ENCODE results near the gene NKTR.

Gene NKTR

GRCh38 chr3:42651248-42652091, 51.0 kb downstream of the NKTR start:
- H3K27me3 ChIP-seq (ENCODE audit: insufficient read depth, insufficient read length) = no peaks in the 10 kb centered on the region
- TF ChIP-seq YY1 (IDR thresholded peaks at IDR 0.05; ENCODE audit: insufficient read depth, insufficient read length) = no peak
- no peak for TF ChIP-seq ZNF274 (IDR thresholded peaks at IDR 0.05; ENCODE audit: low read depth, low read length)
- H3K9ac ChIP-seq (ENCODE audit: insufficient read length, low read depth) = no peak overlapping the region
- no peak overlapping the region for H3K4me3 ChIP-seq (ENCODE audit: insufficient read length, low read depth)
- DNase-seq (ENCODE audit: low read depth, low spot score) = no peak
- H3K4me1 ChIP-seq (ENCODE audit: insufficient read depth, insufficient read length) = peaks cover 38% of the 10 kb centered on the region
- H3K36me3 ChIP-seq (ENCODE audit: insufficient read depth, insufficient read length, low read length) = peaks cover 37% of the 10 kb centered on the region
- H3K9me3 ChIP-seq (ENCODE audit: insufficient read depth, low read length) = no peaks in the 10 kb centered on the region

- H3K36me3 ChIP-seq (ENCODE audit: insufficient read depth, insufficient read length, low read length) = peaks cover 36% of the 10 kb centered on the region
- no peak for DNase-seq (ENCODE audit: low read depth, low spot score)
- no peak for TF ChIP-seq ZNF274 (IDR thresholded peaks at IDR 0.05; ENCODE audit: low read depth, low read length)
- TF ChIP-seq YY1 (IDR thresholded peaks at IDR 0.05; ENCODE audit: insufficient read depth, insufficient read length) = no peak
- no peak for TF ChIP-seq SUZ12 (IDR thresholded peaks at IDR 0.05; ENCODE audit: extremely low read depth, insufficient read depth, insufficient read length)
- H3K4me3 ChIP-seq (ENCODE audit: insufficient read length, low read depth) = no peak overlapping the region
- peak overlapping the region; percentile 91 for H3K9ac ChIP-seq (ENCODE audit: insufficient read length, low read depth)
- H3K27me3 ChIP-seq (ENCODE audit: insufficient read depth, insufficient read length) = no peaks in the 10 kb centered on the region
- no peaks in the 10 kb centered on the region for H3K9me3 ChIP-seq (ENCODE audit: insufficient read depth, low read length)
- H3K4me1 ChIP-seq (ENCODE audit: insufficient read depth, insufficient read length) = peaks cover 35% of the 10 kb centered on the region
Measured at GRCh38 chr3:42652251-42652610, 51.7 kb downstream of the NKTR start.

DNA sequence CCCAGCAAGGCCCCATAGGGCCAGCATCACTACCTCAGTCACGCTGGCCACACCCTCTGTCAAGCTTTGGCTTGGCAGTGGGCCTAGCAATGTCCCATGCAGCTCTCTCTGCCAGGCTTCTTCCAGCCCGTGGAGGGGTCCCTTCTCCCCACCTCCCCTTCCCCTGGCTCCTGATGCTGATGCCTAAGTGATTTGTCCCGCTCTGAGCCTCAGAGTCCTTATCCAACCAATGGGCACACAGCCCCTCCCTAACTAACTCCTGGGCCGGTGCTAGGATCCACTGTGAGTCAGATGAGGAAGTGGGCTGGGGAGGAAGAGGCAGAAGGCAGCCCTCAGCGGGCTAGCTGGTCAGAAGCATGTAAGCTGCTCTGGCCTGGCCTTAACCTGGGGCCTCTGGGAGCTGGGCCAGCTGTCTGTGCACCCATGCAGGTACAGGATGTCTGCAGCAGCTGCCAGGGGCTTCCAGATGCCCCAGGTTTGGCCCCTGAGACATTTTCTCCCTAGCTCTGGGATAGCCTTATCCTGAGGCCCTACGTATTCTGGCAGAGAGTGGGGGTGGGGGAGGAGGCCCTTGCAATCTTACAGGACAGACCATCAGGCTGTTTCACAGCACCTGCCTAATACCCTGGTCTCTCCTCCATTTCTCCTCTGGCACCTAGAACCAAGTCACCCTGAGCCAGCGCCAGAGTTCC, 52.3 kb downstream of the NKTR start:
- peaks cover 37% of the 10 kb centered on the region for H3K36me3 ChIP-seq (ENCODE audit: insufficient read depth, insufficient read length, low read length)
- no peak for TF ChIP-seq ZNF274 (IDR thresholded peaks at IDR 0.05; ENCODE audit: low read depth, low read length)
- TF ChIP-seq SUZ12 (IDR thresholded peaks at IDR 0.05; ENCODE audit: extremely low read depth, insufficient read depth, insufficient read length) = no peak
- no peak for TF ChIP-seq YY1 (IDR thresholded peaks at IDR 0.05; ENCODE audit: insufficient read depth, insufficient read length)
- peaks cover 35% of the 10 kb centered on the region for H3K4me1 ChIP-seq (ENCODE audit: insufficient read depth, insufficient read length)
- peak overlapping the region; percentile 91 for H3K9ac ChIP-seq (ENCODE audit: insufficient read length, low read depth)
- H3K27me3 ChIP-seq (ENCODE audit: insufficient read depth, insufficient read length) = no peaks in the 10 kb centered on the region
- no peaks in the 10 kb centered on the region for H3K9me3 ChIP-seq (ENCODE audit: insufficient read depth, low read length)
- peak overlapping the region; percentile 69 for H3K4me3 ChIP-seq (ENCODE audit: insufficient read length, low read depth)
- DNase-seq (ENCODE audit: low read depth, low spot score) = no peak

DNA sequence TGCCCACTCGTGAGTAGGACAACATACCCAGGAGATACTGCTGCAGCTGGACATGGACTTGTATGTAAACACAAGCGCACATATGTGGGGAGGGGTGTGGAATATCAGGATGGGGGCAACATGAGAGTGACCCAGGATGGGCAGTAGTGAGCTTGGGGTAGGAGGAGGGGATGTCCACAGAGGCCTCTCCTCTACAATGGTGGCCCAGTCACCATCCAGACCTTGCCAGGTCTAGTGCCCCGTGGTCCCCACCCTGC, 52.7 kb downstream of the NKTR start:
- H3K27me3 ChIP-seq (ENCODE audit: insufficient read depth, insufficient read length) = no peaks in the 10 kb centered on the region
- H3K9ac ChIP-seq (ENCODE audit: insufficient read length, low read depth) = peak overlapping the region; percentile 91
- peaks cover 41% of the 10 kb centered on the region for H3K36me3 ChIP-seq (ENCODE audit: insufficient read depth, insufficient read length, low read length)
- H3K4me1 ChIP-seq (ENCODE audit: insufficient read depth, insufficient read length) = peaks cover 35% of the 10 kb centered on the region
- peak overlapping the region; percentile 69 for H3K4me3 ChIP-seq (ENCODE audit: insufficient read length, low read depth)
- H3K9me3 ChIP-seq (ENCODE audit: insufficient read depth, low read length) = no peaks in the 10 kb centered on the region
- TF ChIP-seq SUZ12 (IDR thresholded peaks at IDR 0.05; ENCODE audit: extremely low read depth, insufficient read depth, insufficient read length) (no peak), YY1 (IDR thresholded peaks at IDR 0.05; ENCODE audit: insufficient read depth, insufficient read length) (no peak), ZNF274 (IDR thresholded peaks at IDR 0.05; ENCODE audit: low read depth, low read length) (no peak)
- DNase-seq (ENCODE audit: low read depth, low spot score) = no peak

GRCh38 chr3:42653560-42654330, 53.3 kb downstream of the NKTR start, which contains the start of gene ZBTB47:
Gene ZBTB47, plus strand, starts transcription at chr3:42653697. Its CDS starts 4,659 bp downstream, at chr3:42658356.
- no peak for DNase-seq (ENCODE audit: low read depth, low spot score)
- H3K9me3 ChIP-seq (ENCODE audit: insufficient read depth, low read length) = no peaks in the 10 kb centered on the region
- peaks cover 41% of the 10 kb centered on the region for H3K36me3 ChIP-seq (ENCODE audit: insufficient read depth, insufficient read length, low read length)
- peak within 1 kb of the TSS; percentile 91 for H3K9ac ChIP-seq (ENCODE audit: insufficient read length, low read depth)
- peak within 1 kb of the TSS; percentile 69 for H3K4me3 ChIP-seq (ENCODE audit: insufficient read length, low read depth)
- H3K27me3 ChIP-seq (ENCODE audit: insufficient read depth, insufficient read length) = no peaks in the 10 kb centered on the region
- peaks cover 35% of the 10 kb centered on the region for H3K4me1 ChIP-seq (ENCODE audit: insufficient read depth, insufficient read length)
- TF ChIP-seq YY1 (IDR thresholded peaks at IDR 0.05; ENCODE audit: insufficient read depth, insufficient read length) (no peak), ZNF274 (IDR thresholded peaks at IDR 0.05; ENCODE audit: low read depth, low read length) (no peak), SUZ12 (IDR thresholded peaks at IDR 0.05; ENCODE audit: extremely low read depth, insufficient read depth, insufficient read length) (no peak)

- TF ChIP-seq YY1 (IDR thresholded peaks at IDR 0.05; ENCODE audit: insufficient read depth, insufficient read length) (no peak), ZNF274 (IDR thresholded peaks at IDR 0.05; ENCODE audit: low read depth, low read length) (no peak), SUZ12 (IDR thresholded peaks at IDR 0.05; ENCODE audit: extremely low read depth, insufficient read depth, insufficient read length) (no peak)
- peaks cover 38% of the 10 kb centered on the region for H3K36me3 ChIP-seq (ENCODE audit: insufficient read depth, insufficient read length, low read length)
- peak overlapping the region; percentile 69 for H3K4me3 ChIP-seq (ENCODE audit: insufficient read length, low read depth)
- H3K27me3 ChIP-seq (ENCODE audit: insufficient read depth, insufficient read length) = no peaks in the 10 kb centered on the region
- H3K9ac ChIP-seq (ENCODE audit: insufficient read length, low read depth) = peak overlapping the region; percentile 91
- peaks cover 35% of the 10 kb centered on the region for H3K4me1 ChIP-seq (ENCODE audit: insufficient read depth, insufficient read length)
- DNase-seq (ENCODE audit: low read depth, low spot score) = peak; percentile 84
- no peaks in the 10 kb centered on the region for H3K9me3 ChIP-seq (ENCODE audit: insufficient read depth, low read length)
Measured at GRCh38 chr3:42654331-42655201, 54.1 kb downstream of the NKTR start.

All from NT2/D1 (cell line).